Osteoblast (primary cell): ENCODE measurements around the gene FGF5. TPM values are rescaled to one million over a fixed set of nuclear protein-coding genes. Genes with fewer than 3 reads are reported as not detected.

ENCODE experiments used
- DNase-seq: peaks from one replicate; pipeline ENCODE4 v3.0.0; 2011; ENCODE audit warnings: low spot score, mixed read lengths; ENCODE audit not compliant: insufficient read length; ENCODE audit errors: missing footprints
- H2AFZ ChIP-seq: 2 replicates; pipeline ENCODE4 v1.6.0; 2011; ENCODE audit warnings: mild to moderate bottlenecking, low read length
- H3K27ac ChIP-seq: 2 replicates; pipeline ENCODE4 v1.5.1; 2011; ENCODE audit warnings: mild to moderate bottlenecking, low read depth, low read length, moderate library complexity
- H3K27me3 ChIP-seq: 2 replicates; pipeline ENCODE4 v1.6.0; 2012; ENCODE audit warnings: mild to moderate bottlenecking, control low read depth, inconsistent platforms, low read length, moderate library complexity; ENCODE audit not compliant: insufficient read depth
- H3K36me3 ChIP-seq: 2 replicates; pipeline ENCODE4 v1.5.1; 2011; ENCODE audit warnings: mild to moderate bottlenecking, low read length, control low read depth, moderate library complexity; ENCODE audit not compliant: insufficient read depth
- H3K4me1 ChIP-seq: 2 replicates; pipeline ENCODE4 v1.5.1; 2011; ENCODE audit warnings: mild to moderate bottlenecking, low read length, control low read depth, moderate library complexity; ENCODE audit not compliant: insufficient read depth
- H3K4me2 ChIP-seq: 2 replicates; pipeline ENCODE4 v1.6.0; 2011; ENCODE audit warnings: mild to moderate bottlenecking, low read length; ENCODE audit not compliant: insufficient read depth
- H3K4me3 ChIP-seq: fragments of 200-600 bp; sonication (generic); 3 replicates; pipeline ENCODE4 v1.5.1; 2012; ENCODE audit warnings: mild to moderate bottlenecking, low read length, inconsistent platforms; ENCODE audit not compliant: insufficient read depth
- H3K79me2 ChIP-seq: 2 replicates; pipeline ENCODE4 v1.6.0; 2012; ENCODE audit warnings: mild to moderate bottlenecking, low read length, control low read depth, inconsistent platforms; ENCODE audit not compliant: insufficient read depth
- H3K9me3 ChIP-seq: 2 replicates; pipeline ENCODE4 v1.5.1; 2011; ENCODE audit warnings: low read depth, low read length, control low read depth
- H4K20me1 ChIP-seq: 2 replicates; pipeline ENCODE4 v1.6.0; 2012; ENCODE audit warnings: mild to moderate bottlenecking, low read length, control low read depth; ENCODE audit not compliant: insufficient read depth
- CTCF ChIP-seq: IDR thresholded peaks from 2 replicates; pipeline ENCODE4 v1.5.1; 2011; ENCODE audit warnings: mild to moderate bottlenecking, low read depth, low read length, moderate library complexity; ENCODE audit errors: extremely low read depth
- total RNA-seq: library from RNA; depleted of rRNA; stranded (reverse); fragments of >200 nt; gene quantifications from 2 replicates; pipeline ENCODE4 v1.2.3, GENCODE V29; 2012

FGF5 gene
- total RNA-seq, 1 donor: 10.5 TPM

GRCh38 chr4:80270868-80271267 is 4.4 kb downstream of the FGF5 start:
- Histone ChIP-seq H3K79me2 (peaks cover 100% of the 10 kb centered on the region), H3K9me3 (no peaks in the 10 kb centered on the region)

GRCh38 chr4:80271801-80272200 is 5.3 kb downstream of the FGF5 start:
- Histone ChIP-seq H3K27me3 (no peaks in the 10 kb centered on the region), H4K20me1 (peaks cover 61% of the 10 kb centered on the region), H3K4me3 (peak overlapping the region; percentile 92), H3K79me2 (peaks cover 100% of the 10 kb centered on the region), H3K4me1 (peaks cover 53% of the 10 kb centered on the region), H3K4me2 (peak overlapping the region; percentile 100), H2AFZ (no peak overlapping the region), H3K36me3 (peaks cover 63% of the 10 kb centered on the region), H3K9me3 (no peaks in the 10 kb centered on the region), H3K27ac (peak overlapping the region; percentile 100)
- no peak for DNase-seq
- no peak for TF ChIP-seq CTCF

More at GRCh38 chr4:80270868-80271267, 4.4 kb downstream of the FGF5 start:
- TF ChIP-seq CTCF: no peak
- H3K36me3 ChIP-seq: peaks cover 60% of the 10 kb centered on the region
- peak overlapping the region; percentile 100 for H3K27ac ChIP-seq
- no peak overlapping the region for H2AFZ ChIP-seq
- H3K4me3 ChIP-seq: peak overlapping the region; percentile 92
- H3K4me1 ChIP-seq: peaks cover 45% of the 10 kb centered on the region
- no peak for DNase-seq
- H3K27me3 ChIP-seq: no peaks in the 10 kb centered on the region
- H3K4me2 ChIP-seq: peak overlapping the region; percentile 100
- H4K20me1 ChIP-seq: peaks cover 63% of the 10 kb centered on the region

- Histone ChIP-seq H3K9me3 (no peaks in the 10 kb centered on the region), H3K27me3 (no peaks in the 10 kb centered on the region), H3K4me1 (peaks cover 67% of the 10 kb centered on the region), H3K4me2 (peak overlapping the region; percentile 55), H3K79me2 (peaks cover 100% of the 10 kb centered on the region), H2AFZ (no peak overlapping the region), H3K27ac (peak overlapping the region; percentile 29), H3K4me3 (peak overlapping the region; percentile 34), H3K36me3 (peaks cover 72% of the 10 kb centered on the region), H4K20me1 (peaks cover 31% of the 10 kb centered on the region)
- no peak for TF ChIP-seq CTCF
- no peak for DNase-seq
These were observed 10.5 kb downstream of the FGF5 start for GRCh38 chr4:80276931-80277330.

- no peak for DNase-seq
- H3K4me3 ChIP-seq: no peak overlapping the region
- no peaks in the 10 kb centered on the region for H3K9me3 ChIP-seq
- no peak overlapping the region for H2AFZ ChIP-seq
- H3K4me2 ChIP-seq: peak overlapping the region; percentile 53
- peaks cover 60% of the 10 kb centered on the region for H3K36me3 ChIP-seq
- H3K27me3 ChIP-seq: no peaks in the 10 kb centered on the region
- peaks cover 13% of the 10 kb centered on the region for H4K20me1 ChIP-seq
- peak overlapping the region; percentile 47 for H3K27ac ChIP-seq
- no peak for TF ChIP-seq CTCF
- peaks cover 55% of the 10 kb centered on the region for H3K4me1 ChIP-seq
- peaks cover 100% of the 10 kb centered on the region for H3K79me2 ChIP-seq
These were observed 13.3 kb downstream of the FGF5 start for GRCh38 chr4:80279751-80280150.
